ENCODE measurements around the gene NPLOC4. TPM values are rescaled to one million over a fixed set of nuclear protein-coding genes. Genes with fewer than 3 reads are reported as not detected.

NPLOC4 gene
- total and polyA plus RNA-seq, 2 of the 8 experiments (the other 6 are each of a cell fraction or from before 2014, with no cell fraction given) = 70.7 to 92.7 TPM

DNA sequence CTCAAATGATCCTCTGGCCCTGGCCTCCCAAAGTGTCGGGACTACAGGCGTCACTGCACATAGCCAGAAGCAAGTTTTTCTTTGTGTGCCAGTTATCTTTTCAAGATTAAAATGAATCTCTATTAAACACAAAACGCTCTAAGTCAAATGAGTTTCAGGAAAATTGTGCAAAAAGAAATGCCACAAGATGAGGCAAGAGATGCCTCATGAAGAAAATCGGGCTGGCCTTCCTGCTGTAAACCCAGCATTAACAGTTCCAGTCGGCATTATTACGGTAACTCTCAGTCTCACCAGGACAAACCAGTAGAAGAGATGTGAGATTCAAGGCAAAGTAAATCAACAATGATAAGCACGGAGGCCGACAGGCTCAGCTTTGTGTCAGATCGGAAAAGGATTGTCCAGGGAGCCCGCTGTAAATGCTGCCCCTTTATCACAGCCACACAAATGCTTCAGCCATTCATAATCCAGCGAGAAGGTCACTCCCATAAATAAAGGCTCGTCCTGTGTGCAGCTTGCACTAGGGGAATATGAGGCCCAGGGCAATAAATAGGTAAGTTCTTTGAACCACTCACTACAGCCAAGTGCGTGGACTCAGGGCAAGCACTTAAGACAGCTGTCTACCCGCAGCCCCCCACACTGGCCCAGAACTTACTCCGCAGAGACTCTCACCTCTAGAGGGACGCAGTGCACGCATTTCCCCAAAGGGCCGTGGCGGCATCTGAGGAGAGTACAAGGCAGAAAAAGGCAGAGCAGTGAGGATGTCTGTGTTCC is 27.2 kb downstream of the NPLOC4 start (continued):
- TF ChIP-seq JUN (IDR thresholded peaks at IDR 0.05; ENCODE audit: low read depth, low read length) (no peak), ASH2L (IDR thresholded peaks at IDR 0.05; ENCODE audit: low read length) (no peak), HDAC2 (IDR thresholded peaks at IDR 0.05; ENCODE audit: borderline replicate concordance in 1 of 2, low read depth in 2 of 2, low read length in 2 of 2) (no peak), BCL11A (IDR thresholded peaks at IDR 0.05; ENCODE audit: low read depth in 2 of 2, low read length in 2 of 2) (no peak), SIRT6 (IDR thresholded peaks at IDR 0.05; ENCODE audit: low read length) (no peak), NANOG (IDR thresholded peaks at IDR 0.05; ENCODE audit: insufficient read depth, low read depth, low read length, poor library complexity, severe bottlenecking) (no peak), SIX5 (IDR thresholded peaks at IDR 0.05; ENCODE audit: low read depth, low read length) (no peak)

All from H1 (cell line).